Activated CD4-positive, alpha-beta T cell treated with anti-CD3 and anti-CD28 coated beads, Interleukin-2, amount 50 U/mL, for 1 hour (primary cell): ENCODE results near the gene FOLR2.
A peak's percentile ranks its signal among the peaks of the same experiment; 100 is the strongest.

ENCODE experiments used
- DNase-seq: peaks from one replicate; pipeline ENCODE4 v3.0.0-alpha.2; 2020

FOLR2 gene

DNA sequence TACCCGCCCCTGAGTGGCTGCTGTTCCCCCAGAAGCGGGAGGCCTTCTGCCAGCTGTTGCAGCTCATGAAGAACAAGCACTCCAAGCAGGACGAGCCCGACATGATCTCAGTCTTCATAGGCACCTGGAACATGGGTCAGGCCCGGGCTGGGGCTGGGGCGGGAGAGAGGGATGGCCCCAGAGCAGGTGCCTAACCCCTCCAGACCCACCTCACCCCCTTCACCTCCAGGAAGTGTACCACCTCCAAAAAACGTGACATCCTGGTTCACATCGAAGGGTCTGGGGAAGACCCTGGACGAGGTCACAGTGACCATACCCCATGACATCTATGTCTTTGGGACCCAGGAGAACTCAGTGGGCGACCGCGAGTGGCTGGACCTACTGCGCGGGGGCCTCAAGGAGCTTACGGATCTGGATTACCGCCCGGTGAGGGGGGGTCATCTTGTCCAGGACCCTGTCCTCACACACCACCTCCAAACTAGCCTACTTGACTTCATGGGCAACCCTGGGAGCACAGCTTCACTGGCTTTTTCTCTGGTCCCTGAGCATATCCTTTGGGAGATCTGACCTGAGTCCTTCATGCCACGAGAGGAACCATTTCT is 14.3 kb downstream of the FOLR2 start:
- no peak for DNase-seq

- no peak for DNase-seq
Observed at GRCh38 chr11:72231396-72232259, 15.0 kb downstream of the FOLR2 start.

GRCh38 chr11:72232260-72233055 is 15.9 kb downstream of the FOLR2 start:
- DNase-seq: no peak

GRCh38 chr11:72233056-72233772 is 16.6 kb downstream of the FOLR2 start:
- DNase-seq: no peak

DNA sequence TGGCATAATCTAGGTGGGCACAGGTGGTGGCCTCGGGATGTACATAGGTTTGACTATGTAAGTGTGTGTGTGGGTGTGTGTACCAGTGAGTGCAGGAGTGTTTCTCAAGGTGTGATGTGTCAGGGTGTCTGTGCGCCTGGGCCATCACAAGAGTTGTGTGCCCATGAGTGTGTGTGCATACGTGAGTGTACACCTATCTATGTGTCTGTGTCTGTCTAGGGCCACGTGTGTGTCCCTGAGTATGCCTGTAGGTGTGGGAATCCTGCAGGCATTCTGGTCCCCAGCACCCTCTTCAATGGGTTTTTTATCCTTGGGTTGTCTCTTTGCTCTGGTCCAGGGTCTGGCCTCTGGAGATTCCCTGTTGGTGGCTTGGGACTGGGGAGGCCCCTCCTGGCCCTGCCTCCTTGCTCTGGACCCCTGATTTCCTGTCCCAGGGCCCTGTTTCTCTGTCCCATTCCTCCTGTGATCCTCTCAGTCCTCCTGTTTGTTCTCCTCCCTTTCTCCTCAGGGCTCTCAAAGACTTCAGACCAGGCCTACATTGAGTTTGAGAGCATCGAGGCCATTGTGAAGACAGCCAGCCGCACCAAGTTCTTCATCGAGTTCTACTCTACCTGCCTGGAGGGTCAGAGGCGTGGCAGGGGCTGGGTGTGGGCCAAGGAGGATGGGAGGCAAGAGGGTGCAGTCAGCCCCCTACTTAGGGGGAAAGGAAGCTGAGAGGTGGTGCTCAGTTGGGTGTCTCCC is 17.3 kb downstream of the FOLR2 start:
- DNase-seq: no peak

DNA sequence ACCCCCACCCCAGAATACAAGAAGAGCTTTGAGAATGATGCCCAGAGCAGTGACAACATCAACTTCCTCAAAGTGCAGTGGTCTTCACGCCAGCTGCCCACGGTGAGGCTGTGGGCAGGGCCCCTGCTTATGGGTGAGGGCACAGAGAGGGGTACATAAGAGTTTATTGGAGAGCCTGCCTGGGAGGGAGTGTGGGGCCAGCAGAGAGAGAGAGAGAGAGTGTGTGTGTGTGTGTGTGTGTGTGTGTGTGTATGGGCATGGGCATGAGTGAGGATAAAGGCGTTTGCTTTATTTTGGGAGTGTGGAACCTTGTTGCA is 17.9 kb downstream of the FOLR2 start:
- no peak for DNase-seq

DNA sequence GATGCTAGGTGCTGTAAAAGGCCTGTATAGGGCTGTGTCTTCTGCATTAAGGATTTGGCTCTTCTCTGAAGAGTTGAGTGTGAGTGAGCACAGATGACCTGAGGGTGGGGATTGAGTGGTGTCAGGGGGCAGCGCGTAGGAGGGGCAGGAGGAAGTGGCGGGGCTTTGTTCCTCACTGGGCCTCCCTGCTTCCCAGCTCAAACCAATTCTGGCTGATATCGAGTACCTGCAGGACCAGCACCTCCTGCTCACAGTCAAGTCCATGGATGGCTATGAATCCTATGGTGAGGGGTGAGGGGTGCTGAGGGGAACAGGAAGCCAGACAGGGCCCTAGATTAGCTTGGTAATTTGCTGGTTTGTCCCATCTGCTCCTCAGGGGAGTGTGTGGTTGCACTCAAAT is 18.3 kb downstream of the FOLR2 start:
- no peak for DNase-seq

- no peak for DNase-seq
Observed at GRCh38 chr11:72235351-72236057, 18.9 kb downstream of the FOLR2 start.

GRCh38 chr11:72236083-72236697 is 19.6 kb downstream of the FOLR2 start:
- no peak for DNase-seq

GRCh38 chr11:72236774-72237111 is 20.1 kb downstream of the FOLR2 start:
- no peak for DNase-seq

GRCh38 chr11:72237112-72237931 is 20.7 kb downstream of the FOLR2 start:
- DNase-seq: no peak

DNA sequence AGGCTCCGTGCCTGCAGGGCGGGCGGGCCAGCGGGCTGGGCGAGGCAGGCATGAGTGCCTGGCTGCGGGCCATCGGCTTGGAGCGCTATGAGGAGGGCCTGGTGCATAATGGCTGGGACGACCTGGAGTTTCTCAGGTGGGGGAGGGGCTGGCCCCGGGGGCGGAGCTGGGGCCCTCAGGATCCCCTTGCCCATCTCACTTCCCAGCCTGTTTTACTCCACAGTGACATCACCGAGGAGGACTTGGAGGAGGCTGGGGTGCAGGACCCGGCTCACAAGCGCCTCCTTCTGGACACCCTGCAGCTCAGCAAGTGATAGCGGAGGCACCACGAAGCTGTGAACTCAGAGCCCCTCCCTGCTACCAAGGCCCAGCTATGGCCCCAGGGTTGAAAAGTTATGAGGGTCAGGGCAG is 21.5 kb downstream of the FOLR2 start:
- peak; percentile 43 for DNase-seq

- no peak for DNase-seq
Observed at GRCh38 chr11:72238492-72239312, 22.1 kb downstream of the FOLR2 start.

- DNase-seq: no peak
Observed at GRCh38 chr11:72239313-72239848, 22.8 kb downstream of the FOLR2 start.

DNA sequence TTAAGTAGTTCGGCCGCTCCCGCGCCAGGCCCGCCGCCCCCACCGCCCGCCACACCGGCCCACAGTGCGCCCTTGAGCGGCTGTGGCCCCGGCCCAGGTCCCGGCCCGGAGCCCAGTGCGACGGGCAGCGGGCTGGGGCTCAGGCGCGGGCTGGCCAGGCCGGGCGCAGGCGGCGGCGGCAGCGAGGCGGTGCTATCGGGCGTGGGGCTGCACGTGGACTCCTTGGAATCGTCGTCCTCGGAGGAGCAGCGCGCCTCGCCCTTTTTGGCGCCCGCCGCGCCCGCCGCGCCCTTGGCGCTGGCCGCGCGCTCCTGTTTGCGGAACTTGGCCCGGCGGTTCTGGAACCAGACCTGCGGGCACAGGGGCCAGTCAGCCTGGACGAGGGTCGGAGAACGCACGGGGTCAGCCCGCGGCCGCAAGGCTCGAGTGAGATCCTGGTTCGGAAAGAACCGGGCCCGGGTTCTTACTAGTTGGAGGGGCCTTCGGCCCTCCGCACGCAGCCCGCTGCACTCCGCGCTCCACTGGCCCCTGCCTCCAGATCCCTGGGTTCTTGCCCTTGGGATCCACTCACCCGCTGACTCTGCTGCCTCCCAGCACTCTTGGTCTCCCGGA is 23.4 kb downstream of the FOLR2 start:
- DNase-seq: no peak

- DNase-seq: no peak
Observed at GRCh38 chr11:72240461-72241290, 24.1 kb downstream of the FOLR2 start.

DNA sequence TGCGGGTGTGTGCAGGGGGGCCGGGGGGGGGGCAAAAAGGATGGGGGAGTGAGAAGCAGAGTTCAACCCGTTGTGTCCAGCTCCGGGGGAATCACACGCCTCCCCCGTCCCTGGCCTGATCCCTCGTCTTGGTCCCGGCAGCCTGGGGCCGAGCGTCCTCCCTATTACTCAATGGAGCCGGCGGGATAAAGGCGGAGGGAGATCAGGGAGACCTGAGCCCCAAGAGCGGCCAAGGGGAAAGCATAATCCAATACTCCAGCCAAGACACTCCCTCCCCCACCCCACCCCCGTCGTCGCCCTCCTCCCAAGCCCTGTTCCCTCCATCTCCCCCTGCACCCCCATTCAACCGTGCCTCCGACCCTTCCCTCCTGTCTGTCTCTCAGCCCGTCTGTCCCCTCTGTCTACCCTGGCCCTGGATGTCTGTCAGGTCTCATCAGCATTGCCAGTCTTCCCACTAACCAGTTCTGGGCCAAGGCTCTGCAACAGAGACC is 24.7 kb downstream of the FOLR2 start:
- no peak for DNase-seq

- DNase-seq: no peak
Observed at GRCh38 chr11:72242141-72242540, 25.5 kb downstream of the FOLR2 start.
